HG02884 (cell line): Measurements from ENCODE around the gene HMGB2.

Experiments used
- ATAC-seq: cut with Tn5 transposase; IDR thresholded peaks from one replicate; pipeline ENCODE4 v1.9.1; 2021; ENCODE audit warnings: mild to moderate bottlenecking, moderate library complexity; ENCODE audit not compliant: unreplicated experiment

Gene HMGB2

DNA sequence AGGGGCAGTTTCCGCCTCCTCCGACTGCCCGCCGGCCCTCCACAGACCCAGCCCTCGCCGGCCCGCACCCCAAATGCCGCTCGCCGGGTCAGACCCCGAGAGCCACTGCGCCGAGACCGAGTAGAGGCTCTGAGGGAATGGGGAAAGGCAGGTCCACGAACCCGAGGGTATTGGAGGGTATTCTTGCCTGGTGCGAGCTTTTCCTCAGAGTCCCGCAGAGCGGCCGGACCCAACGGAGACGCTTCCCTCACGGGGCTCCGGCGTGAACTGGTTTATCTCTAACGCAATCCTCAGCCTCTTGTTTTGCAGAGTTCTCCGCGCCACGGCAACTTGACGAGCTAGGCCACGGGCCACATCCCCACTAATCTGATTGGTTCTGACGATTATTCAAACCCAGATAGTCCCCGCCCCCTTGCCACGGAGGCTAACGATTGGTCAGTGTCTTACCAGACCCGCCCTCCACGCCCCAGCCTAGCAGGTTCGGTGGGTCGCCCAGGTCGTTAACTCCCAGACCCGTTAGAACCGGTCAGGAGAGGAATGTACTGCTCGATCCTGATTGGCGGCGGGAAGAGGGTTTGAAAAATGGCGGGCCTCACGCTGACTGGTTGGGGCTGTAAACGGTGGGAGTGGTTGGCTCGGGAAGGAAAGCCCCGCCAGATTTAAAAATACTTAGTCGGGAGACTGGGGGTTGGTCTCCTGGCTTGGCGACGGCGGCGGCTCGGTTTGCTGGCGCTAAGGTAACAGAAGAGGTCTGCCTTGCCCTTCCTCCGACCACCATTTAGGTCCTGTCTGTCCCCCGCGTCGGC, at the start of gene HMGB2:
Gene HMGB2, minus strand, starts transcription at position 274 of the 806 bp plus-strand sequence. CDS start 709 bp downstream, outside the sequence.
- peak; percentile 89 for ATAC-seq

DNA sequence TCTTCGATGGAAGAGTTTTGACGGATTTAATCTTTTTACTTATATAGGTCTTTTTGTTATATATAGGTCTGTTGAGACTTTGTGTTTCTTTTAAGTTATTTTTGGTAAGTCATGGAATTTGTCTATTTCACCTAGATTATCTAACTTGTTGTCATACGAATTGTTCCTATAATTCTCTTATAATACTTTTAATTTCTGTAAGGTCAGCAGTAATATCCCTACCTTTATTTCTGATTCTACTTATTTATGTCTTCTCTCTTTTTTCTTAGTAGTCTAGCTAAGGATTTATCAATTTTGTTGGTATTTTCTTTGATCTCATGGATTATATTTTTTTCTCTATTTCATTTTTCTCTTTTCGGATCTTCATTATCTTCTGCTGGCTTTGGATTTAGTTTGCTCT, 48.2 kb upstream of the HMGB2 start:
- ATAC-seq, result no peak

DNA sequence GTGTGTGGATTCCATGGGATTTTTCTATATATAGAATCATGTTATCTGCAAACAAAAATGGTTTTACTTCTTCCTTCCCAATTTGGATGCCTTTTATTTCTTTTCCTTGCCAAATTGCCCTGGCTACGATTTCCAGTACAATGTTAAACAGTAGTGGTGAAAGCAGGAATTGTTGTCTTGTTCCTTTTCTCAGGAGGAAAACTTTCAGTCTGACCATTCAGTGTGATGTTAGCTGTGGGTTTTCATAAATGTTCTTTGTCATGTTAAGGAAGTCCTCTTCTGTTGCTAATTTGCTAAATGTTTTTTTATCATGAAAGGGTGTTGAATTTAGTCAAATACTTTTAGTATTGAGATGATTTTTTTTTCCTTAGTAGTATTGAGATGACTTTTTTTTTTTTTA, 47.5 kb upstream of the HMGB2 start:
- ATAC-seq, result no peak

DNA sequence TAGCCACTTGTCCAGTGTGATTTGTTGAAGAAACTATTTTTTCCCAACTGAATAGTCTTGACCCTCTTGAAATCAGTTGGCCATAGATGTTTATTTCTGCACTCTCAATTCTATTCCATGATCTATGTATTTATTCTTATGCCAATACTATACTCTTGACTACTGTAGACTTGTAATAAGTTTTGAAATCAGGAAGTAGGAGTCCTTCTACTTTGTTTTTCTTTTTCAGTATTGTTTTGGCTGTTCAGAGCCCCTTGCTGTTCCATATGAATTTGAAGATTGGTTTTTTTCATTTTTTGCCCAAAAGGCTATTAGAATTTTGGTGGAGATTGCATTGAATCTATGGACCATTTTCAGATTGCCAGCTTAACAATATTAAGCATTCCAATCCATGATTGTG, 46.8 kb upstream of the HMGB2 start:
- ATAC-seq, result peak; percentile 58

DNA sequence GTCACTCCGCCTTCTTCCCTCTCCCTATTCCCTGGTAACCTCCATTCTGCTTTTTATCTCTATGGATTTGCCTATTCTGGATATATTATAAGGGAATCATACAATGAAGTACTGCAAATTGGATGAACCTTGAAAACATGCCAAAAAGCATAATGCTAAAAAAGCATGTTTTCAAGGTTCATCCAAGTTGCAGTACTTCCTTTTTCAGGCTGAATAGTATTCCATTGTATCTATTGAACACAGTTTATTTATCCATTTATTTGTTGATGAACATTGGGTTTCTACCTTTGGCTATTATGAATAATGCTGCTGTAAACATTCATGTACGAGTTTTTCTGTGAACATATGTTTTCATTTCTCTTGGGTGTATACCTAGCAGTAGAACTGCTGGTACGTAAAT, 45.8 kb upstream of the HMGB2 start:
- ATAC-seq, result no peak

DNA sequence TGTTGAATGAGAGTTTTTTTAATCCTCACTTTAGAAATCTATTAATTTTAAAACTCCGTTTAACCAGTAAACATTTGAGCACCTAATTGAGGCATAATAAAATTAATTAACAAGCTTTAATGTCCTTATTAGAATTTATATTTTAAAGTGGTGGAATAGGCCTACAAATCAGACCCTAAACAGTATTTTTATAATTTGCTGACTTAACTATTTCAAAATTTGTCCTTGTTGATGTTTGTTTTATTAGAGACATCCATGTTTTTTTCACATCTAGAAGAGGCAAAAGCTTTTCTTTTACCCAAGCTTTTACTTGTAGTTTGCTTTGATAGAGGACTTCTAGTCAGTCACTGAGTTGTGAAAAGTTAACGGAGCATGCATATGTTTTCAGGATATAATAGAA, 40.4 kb upstream of the HMGB2 start:
- no peak for ATAC-seq

DNA sequence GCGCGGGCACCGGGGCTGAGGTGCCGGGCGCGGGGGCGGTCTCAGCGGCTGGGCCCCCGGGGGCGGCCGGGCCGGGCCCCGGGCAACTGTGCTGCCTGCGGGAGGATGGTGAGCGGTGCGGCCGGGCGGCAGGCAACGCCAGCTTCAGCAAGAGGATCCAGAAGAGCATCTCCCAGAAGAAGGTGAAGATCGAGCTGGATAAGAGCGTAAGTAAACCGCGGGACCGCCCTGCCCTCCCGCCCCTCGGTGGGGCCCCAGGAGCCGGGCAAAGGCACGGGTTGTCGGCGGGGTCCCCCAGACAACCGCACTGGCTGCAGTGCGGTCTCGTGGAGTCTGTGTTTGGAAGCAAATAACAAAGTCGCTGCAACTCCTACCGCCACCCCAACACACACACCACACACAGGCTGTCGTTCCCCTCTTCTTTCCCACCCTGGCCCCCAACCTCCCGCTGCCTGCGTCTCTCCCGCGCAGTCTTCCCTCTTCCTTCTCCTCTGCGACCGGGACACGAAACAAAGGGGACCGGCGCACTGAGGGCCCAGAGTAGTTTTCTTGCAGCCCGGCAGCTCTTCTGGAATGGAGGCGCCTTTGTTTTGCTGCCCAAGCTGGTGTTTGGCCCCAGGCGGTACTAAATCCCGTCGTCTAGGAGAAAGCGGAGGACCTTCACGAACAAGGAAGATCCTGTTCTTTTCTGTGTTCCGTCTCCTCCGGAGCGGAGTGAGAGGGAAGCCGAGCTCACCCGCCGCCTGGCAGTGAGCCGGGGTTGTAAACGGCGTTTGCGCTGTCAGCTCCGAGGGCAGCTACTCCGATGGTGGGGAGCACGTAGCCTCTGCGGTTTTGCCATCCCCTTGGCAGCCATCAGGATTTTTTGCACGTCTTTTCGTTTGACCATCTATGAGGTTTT, 37.4 kb upstream of the HMGB2 start:
- ATAC-seq, result peak; percentile 12

DNA sequence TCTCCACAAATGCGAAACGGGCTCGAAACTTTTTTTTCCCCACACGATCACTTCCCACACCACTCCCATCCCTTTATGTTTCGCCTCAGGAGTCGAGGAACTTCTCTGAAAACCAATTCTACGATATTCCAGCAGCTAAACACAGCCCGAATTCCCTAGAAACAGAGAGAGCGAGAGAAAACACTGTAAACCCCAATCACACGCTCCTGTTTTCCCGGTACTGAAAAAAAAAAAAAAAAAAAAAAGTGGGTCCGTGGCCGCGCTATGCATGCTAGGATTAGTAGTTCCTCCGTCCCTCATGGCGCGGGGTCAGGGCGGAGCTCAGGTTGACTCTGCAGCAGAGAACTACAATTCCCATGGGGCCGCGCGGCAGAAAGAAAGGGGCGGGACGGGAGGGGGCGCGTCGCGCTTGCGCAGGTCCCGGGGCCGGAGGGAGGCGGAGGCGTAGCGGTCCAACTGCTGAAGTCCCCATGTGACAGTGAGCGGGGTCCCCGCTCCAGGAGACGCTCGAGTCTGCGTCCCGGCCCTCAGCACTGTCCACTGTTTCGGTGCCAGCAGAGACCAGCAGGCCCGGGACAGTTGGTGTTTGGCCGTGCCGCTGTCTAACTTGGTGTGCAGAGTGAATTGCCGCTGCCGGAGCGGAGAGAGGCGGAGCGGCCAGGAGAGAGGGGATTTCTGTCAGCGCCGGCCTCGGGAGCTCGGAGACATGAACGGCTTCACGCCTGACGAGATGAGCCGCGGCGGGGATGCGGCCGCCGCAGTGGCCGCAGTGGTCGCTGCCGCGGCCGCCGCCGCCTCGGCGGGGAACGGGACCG, 36.5 kb upstream of the HMGB2 start, which contains the start of gene SAP30:
Gene SAP30, plus strand, starts transcription at position 478 of the 815 bp plus-strand sequence. Its CDS starts 229 bp downstream, at position 707.
- peak; percentile 60 for ATAC-seq

DNA sequence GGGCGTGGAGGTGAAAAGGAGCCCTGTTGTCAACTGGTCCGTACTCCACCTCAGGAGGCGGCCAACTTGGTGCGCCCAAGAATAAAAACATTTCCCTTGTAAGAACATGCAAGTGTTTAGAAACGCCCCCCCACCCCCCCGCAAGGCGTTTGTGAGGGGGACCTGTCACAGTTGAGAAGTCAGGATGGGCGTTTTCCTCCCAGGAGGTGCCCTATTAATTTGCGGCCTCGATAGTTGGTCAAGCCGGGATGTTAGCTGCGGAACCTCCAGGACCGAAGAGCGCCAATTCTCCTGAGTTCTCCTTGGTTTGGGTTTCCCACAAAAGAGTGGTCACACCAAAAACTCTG, 35.9 kb upstream of the HMGB2 start:
- ATAC-seq, result peak; percentile 2

DNA sequence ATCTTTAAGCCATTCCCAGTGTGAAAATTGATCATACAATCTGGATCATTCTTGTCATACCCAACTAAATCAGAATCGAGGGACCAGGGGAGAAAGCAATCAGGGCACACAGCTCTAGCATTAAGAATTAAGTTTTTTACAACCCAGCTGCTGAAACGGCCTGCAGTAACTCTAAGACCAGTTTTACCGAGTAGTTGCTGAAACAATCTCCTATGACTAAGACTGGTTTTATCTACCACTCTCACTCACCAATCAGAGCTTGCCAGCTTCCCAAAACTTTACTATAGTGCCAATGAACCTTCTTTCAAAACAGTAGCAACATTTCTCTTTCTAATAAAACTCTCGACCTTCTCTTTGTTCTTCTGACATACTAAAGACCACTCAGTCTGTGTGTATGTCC, 33.8 kb upstream of the HMGB2 start:
- no peak for ATAC-seq

DNA sequence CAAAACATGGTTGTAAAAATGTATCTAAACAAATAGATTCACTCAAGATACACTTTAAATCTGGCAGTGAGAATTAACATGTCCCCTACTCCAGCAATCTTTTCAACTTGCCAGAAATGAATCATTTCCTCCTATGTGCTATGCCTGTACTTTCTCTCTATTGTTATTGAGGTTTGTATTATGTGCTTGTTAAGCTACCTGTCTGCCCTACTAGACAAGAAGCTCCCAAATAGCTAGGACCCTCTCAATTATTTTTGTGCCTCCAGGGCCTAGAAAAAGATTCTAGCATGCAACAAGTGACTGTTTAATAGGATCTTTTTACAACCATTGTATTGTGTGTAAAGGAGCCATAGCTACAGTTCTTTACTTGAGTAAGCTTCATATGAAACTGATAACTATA, 33.1 kb upstream of the HMGB2 start:
- ATAC-seq, result peak; percentile 16

DNA sequence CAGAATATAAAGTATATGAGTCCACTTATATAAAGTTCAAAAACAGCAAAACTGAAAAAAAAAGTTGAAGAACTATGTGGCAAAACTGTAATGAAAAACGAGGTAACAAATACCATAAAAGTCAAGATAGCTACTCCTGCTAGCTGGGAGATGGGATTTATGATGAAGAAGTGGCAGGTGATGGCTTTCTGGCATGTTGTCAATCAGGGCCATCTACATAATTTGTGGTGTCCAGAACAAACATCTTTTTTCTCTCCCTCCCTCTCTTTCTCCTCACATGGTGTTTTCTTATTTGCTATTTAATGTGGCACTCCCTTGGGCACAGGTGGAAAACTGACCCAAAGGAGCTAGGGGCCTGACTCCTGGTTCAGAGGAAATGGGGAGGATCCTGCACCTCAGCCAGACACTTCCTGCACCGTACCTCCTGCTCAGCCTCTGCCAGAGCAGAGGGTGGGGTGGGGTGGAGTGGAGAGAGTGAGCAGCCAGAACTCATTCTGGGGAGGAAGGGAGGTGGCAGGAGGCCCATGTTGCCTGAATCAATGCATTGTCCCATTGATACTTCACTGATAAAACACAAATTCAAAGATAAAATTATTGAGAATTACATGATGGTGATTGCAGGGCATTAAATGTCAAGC, 31.3 kb upstream of the HMGB2 start:
- ATAC-seq, result no peak

DNA sequence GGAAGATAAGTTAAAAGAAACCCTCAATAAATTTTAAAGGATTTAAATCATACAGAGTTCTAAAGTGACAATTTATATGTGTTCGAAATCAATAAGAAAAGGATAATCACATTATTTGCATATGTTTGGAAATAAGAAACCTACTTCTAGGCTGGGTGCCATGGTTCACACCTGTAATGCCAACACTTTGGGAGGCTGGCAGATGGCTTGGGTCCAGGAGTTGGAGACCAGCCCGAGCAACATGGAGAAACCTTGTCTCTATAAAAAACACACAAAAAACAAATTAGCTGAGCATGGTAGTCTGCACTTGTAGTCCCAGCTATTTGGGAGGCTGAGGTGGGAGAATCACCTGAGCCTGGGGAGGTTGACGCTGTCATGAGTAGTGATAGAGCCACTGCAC, 28.5 kb upstream of the HMGB2 start:
- no peak for ATAC-seq

DNA sequence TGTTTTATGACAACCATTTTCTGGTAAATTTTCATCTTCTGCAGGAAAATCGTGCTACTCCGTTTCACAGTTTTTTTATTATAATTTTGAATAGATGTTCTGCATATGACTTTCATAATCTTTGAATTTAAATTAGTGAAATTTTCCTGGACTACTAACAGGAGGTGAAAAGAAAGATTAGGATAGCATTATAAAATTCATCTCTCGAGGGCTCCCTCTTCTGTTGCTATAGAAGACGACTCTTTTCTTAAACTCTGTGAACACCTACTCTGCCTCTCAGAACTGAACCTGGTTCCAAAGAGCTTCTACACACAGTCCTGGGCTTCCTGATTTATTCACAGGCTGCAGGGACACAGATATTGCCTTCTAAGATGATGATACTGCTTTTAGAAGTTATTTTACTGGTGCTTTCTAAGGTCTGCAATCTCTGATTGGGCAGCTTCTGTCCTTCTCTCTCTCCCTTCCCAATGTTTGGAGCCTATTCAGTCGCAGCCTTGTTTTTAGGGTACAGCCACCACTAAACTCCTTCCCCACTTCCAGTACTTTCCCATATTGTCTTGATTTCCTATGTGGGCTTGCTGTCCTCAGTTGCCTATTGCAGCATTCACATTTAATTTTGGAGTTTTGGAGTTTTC, 26.5 kb upstream of the HMGB2 start:
- peak; percentile 66 for ATAC-seq

DNA sequence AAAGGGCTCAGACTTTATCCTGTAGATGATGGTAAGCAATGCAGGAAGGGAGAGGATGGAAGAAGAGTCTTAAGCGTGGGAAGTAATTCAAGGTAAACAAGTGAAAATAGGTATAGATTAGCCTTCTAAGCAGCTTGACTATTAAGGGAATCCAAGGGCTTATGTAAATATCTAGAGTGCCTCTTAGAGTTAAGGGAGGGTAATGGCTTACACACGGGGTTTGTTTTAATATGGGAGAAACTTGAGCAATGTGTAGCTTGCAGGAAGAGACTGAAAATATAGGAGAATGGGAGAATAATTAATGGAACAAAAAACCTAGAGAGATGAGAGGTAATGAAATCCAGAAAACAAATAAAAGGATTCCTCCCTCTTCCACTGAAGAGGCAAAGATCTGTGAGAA, 23.8 kb upstream of the HMGB2 start:
- ATAC-seq, result no peak

DNA sequence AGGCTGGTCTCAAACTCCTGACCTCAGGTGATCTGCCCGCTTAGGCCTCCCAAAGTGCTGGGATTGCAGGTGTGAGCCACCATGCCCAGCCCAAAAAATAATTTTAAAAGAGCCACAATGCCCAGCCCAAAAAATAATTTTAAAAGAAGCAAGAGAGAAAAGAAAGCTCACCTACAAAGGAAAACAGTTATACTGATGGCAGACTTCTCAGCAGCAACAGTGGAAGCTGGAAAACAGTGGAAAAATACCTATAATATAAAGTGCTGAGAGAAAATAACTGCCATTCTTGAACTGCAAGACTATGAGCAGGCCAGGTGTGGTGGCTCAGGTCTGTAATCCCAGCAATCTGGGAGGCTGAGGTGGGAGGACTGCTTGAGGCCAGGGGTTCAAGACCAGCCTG, 13.3 kb upstream of the HMGB2 start:
- no peak for ATAC-seq

DNA sequence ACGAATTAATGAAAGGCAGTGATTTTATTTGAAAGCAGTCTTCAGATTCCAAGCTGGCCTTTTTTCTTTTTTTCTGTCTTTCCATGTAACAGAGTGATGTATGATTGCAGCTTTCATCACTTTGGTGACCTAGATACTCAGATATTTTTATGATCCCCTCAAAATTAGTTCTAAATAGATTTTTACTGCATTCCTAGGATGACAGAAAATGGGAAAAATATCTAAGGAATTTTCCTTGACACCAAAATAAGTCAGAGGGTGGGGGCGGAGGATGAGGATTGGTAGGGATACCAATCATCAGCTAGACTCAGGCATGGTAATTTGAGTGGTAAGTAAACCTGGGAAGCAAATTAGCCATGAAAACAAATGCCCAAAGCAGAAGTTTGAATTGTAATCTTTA, 11.9 kb upstream of the HMGB2 start:
- no peak for ATAC-seq

DNA sequence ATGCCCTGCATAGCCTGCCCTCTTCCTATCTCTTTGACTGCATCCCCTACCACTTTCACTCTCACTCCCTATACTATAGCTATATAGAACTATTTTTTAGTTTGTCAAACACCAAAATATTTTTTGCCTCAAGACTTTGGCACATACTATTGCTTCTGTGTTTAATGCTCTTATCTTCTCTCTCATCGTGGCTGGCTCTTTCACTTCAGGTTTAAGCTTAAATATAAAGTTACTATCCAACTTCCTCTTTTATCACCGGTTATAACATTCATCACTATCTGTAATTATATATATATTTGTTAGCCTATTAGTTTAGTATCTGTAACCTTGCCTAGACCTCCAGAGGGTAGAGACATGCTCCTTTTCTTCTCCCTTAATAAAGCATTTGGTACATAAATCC, 11.5 kb upstream of the HMGB2 start:
- ATAC-seq, result peak; percentile 50

DNA sequence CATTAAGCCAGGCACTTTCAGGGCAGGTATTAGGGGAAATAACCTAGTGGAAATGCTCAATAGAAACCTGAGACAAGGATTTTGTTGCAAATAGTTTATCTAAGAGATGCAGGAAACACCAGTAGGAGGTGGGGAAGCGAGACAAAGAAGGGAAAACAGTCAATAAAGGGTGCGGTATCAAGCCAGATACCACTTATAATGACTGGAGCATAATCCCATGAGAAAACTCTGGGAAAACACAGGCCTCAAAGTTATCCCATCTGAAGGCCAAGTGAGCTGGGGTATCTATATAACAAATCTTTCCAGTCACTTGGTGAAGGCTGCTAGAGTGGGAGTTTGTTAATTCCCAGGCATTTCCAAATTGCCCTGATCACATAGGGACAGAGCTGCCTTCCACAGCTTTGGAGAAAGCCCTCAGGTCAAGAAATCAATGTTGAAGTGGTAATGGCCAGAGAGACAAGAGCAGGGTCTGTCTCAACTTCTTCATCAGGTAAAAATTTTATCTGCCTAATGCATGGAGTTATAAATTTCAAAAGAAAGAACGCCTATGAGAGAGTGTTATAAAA, 9.8 kb upstream of the HMGB2 start:
- no peak for ATAC-seq

DNA sequence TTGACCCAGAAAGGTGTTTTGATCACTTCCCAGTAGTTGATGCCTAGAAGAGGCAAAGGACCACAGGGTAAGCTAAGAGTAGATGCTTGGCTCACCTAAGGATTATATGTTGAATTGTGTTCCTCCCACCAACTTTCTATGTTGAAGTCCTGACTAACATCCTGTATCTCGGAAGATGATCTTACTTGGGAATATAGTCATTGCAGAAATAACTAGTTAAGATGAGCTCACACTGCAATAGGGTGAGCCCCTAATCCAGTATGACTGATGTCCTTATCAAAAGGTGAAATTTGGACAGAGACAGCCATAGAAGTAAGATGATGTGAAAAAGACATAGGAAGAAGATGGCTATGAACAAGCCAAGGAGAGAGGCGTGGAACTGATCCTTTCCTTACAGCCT, 3.3 kb upstream of the HMGB2 start:
- no peak for ATAC-seq
